Testis (tissue), 3 donors: ENCODE measurements around the gene ARL10. TPM values are rescaled to one million over a fixed set of nuclear protein-coding genes. Genes with fewer than 3 reads are reported as not detected.

ENCODE experiments used
- DNase-seq: peaks from one replicate; pipeline ENCODE4 v3.0.0-alpha.2; 2019
- H3K27ac ChIP-seq, 2 donors: fragments of 200-600 bp; sonication (generic); one replicate each; pipeline ENCODE4 v1.5.1; 2019
- H3K27me3 ChIP-seq: fragments of 200-600 bp; sonication (generic); one replicate; pipeline ENCODE4 v1.5.1; 2019
- H3K36me3 ChIP-seq: fragments of 200-600 bp; sonication (generic); one replicate; pipeline ENCODE4 v1.5.1; 2017; ENCODE audit warnings: low read depth; ENCODE audit errors: missing control alignments
- H3K4me1 ChIP-seq: fragments of 200-600 bp; sonication (generic); one replicate; pipeline ENCODE4 v1.5.1; 2019
- H3K4me3 ChIP-seq, 2 donors: fragments of 200-600 bp; sonication (generic); one replicate each; pipeline ENCODE4 v1.5.1; 2017 to 2019
- H3K9me3 ChIP-seq: fragments of 200-600 bp; sonication (generic); one replicate; pipeline ENCODE4 v1.5.1; 2017
- POLR2A ChIP-seq: fragments of 450-650 bp; IDR thresholded peaks from one replicate; pipeline ENCODE4 v1.6.1; 2017; ENCODE audit warnings: antibody characterized with exemption, mild to moderate bottlenecking, moderate library complexity
- WGBS, 2 donors: methylation state at CpG; one replicate each; pipeline ENCODE4 v1.1.5; 2018; 5-methylcytosine and 5-hydroxymethylcytosine counted together
- intact Hi-C: fragments of 100-400 bp; cut with DNase I; formaldehyde crosslinking; loops from one replicate; pipeline ENCODE4 v1.15.1; 2023; ENCODE audit warnings: low total_unique reads
- polyA plus RNA-seq: library from polyadenylated mRNA; stranded (reverse); fragments of 350-450 nt; fragmentation: Illumina TruSeq; extraction: RNeasy Lipid Tissue Mini Kit (QIAGEN cat#74804); gene quantifications from one replicate; pipeline ENCODE4 v1.2.3, GENCODE V29; 2014; ENCODE audit warnings: low read depth, low replicate concordance; ENCODE audit not compliant: insufficient read depth
- total RNA-seq, 2 donors: library from RNA; depleted of rRNA; stranded (reverse); fragments of >200 nt; gene quantifications; one replicate each; pipeline ENCODE4 v1.2.3, GENCODE V29; 2016
- TF ChIP-seq, protein P1 (sequence below), 3 experiments: fragments of 450-650 bp in 2 of 3; fragments of 200-600 bp in 1 of 3; sonication (generic) in 1 of 3; IDR thresholded peaks; one replicate each; pipeline ENCODE4 v1.5.1; 2016 to 2019; ENCODE audit warnings: antibody characterized with exemption in 3 of 3, mild to moderate bottlenecking in 2 of 3, moderate library complexity in 1 of 3

Gene ARL10
- total and polyA plus RNA-seq, 3 donors from 2014 or later, result 5.8 to 8.9 (median 8.3) TPM

DNA sequence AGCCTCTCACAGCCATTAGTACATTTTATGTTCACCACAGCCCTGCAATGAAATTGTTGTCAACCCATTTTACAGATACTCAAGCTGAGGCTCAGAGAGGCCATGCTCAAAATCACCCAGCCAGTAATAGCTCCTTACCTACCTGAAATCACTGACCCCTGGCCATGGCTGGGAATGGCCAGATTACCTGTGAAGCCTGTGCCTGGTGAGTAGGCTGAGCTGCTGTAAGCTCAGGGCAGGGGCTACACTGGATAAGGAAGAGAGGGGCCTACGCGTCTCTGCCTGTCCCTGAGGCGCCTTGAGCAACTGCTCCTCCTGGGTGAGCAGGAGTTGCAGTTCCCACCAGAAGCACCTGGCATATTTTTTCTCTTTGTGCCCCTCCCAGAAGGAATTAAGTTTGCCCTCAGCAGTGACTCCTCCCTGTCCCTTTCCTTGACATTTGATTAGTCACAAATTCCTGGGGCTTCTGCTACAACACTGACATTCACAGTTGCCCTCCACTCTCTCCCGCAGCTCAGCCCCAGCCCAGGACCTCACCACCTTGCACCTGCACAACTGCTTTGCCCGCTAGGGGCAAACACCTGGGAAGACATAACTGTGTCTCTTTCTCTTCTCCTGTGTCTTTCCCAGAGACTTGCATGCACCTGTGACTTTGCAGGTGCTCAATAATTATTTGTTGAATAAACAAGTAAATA, 45.3 kb downstream of the ARL10 start:
- no peaks in the 10 kb centered on the region for H3K36me3 ChIP-seq
- no peaks in the 10 kb centered on the region for H3K27me3 ChIP-seq
- H3K27ac ChIP-seq, result no peak overlapping the region
- no peaks in the 10 kb centered on the region for H3K9me3 ChIP-seq
- H3K4me3 ChIP-seq, result no peak overlapping the region
- DNase-seq, result no peak
- peaks cover 34% of the 10 kb centered on the region for H3K4me1 ChIP-seq
- intact Hi-C loops, result loop anchor here (10.0 kb wide), 1 partner anchor 124 kb away; the partner anchor contains the start of gene RNF44
- 94 to 97% methylated on average over 3 to 5 of the region's 5 CpGs for WGBS, 2 donors
- TF ChIP-seq POLR2A, result no peak
- TF ChIP-seq, protein P1, sequence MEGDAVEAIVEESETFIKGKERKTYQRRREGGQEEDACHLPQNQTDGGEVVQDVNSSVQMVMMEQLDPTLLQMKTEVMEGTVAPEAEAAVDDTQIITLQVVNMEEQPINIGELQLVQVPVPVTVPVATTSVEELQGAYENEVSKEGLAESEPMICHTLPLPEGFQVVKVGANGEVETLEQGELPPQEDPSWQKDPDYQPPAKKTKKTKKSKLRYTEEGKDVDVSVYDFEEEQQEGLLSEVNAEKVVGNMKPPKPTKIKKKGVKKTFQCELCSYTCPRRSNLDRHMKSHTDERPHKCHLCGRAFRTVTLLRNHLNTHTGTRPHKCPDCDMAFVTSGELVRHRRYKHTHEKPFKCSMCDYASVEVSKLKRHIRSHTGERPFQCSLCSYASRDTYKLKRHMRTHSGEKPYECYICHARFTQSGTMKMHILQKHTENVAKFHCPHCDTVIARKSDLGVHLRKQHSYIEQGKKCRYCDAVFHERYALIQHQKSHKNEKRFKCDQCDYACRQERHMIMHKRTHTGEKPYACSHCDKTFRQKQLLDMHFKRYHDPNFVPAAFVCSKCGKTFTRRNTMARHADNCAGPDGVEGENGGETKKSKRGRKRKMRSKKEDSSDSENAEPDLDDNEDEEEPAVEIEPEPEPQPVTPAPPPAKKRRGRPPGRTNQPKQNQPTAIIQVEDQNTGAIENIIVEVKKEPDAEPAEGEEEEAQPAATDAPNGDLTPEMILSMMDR (IDR thresholded peaks at IDR 0.05), result no peak

DNA sequence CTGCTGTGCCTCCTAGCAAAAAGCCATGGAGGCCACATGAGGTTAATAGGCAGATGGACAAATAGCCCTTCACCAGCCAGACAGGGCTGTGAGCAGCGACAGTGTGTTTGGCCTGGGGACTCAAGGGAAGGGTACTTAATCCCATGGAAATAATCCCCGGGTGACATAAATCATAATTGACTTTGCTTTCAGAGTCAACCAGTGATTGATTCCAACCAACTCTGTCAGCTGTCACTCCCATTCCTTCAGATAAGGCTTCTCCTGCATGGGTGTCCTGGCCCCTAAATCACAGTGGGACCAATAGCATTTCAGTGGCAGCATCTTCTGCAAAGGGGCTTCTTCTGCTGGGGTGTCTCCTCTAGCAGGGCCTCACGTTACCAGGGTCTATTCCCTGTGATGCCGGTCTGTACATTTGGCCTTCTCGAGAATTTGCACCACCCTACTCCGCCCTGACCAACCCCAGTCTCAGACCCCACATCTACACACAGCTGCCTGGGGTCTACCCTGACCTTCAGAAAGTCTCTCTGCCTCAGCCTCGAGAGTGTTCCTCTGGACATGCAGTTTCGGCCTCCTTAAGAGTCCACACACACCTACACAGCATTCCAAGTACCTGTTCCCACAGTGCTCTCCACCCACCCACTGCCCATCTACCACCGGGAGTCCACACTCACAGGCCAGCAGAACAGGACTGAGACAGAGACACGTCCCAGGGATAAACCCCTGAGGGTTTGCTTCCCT, 47.4 kb downstream of the ARL10 start:
- intact Hi-C loops, result loop anchor here (10.0 kb wide), 1 partner anchor 122 kb away; the partner anchor contains the start of gene RNF44
- Histone ChIP-seq H3K4me1 (peaks cover 34% of the 10 kb centered on the region), H3K9me3 (no peaks in the 10 kb centered on the region), H3K27ac (peak overlapping the region; percentile 21 to 36), H3K36me3 (no peaks in the 10 kb centered on the region), H3K27me3 (no peaks in the 10 kb centered on the region), H3K4me3 (no peak overlapping the region)
- no peak for DNase-seq
- TF ChIP-seq POLR2A, result no peak
- TF ChIP-seq, protein P1 (IDR thresholded peaks at IDR 0.05), result no peak
- WGBS, 2 donors, result 72 to 80% methylated on average over 10 of the region's 10 CpGs

- WGBS, 2 donors, result 35 to 43% methylated on average over 2 of the region's 2 CpGs
- TF ChIP-seq POLR2A, result no peak
- TF ChIP-seq, protein P1 (IDR thresholded peaks at IDR 0.05), result no peak
- peaks cover 34% of the 10 kb centered on the region for H3K4me1 ChIP-seq
- H3K27ac ChIP-seq, result peak overlapping the region; percentile 21 to 36
- peak; percentile 80 for DNase-seq
- no peaks in the 10 kb centered on the region for H3K27me3 ChIP-seq
- H3K4me3 ChIP-seq, result no peak overlapping the region
- H3K36me3 ChIP-seq, result no peaks in the 10 kb centered on the region
- no peaks in the 10 kb centered on the region for H3K9me3 ChIP-seq
- intact Hi-C loops, result loop anchor here (10.0 kb wide), 1 partner anchor 122 kb away; the partner anchor contains the start of gene RNF44
Observed at GRCh38 chr5:176413255-176413565, 47.9 kb downstream of the ARL10 start.

DNA sequence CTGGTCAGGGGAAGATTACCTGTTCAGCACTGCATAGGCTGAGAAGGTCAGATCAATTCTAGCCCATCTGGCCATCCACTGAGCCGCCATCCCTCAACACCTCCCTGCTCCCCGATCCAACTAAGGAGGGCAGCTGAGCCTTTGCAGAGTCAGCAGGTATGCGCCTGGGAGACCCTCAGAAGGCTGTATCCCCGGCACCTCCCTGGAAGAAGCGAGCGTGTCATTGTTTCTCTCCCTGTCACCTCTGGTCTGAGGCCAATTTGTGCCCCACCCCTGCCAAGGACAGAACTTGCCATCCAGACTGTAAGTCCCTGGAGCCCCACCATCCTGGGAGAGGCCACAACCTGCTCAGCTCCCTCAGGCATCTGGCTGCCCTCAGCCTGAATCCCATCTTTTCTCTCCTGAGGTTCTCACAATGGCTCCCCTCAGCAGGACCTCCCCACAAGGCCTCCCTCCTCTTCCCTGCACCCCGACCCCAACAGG, 48.5 kb downstream of the ARL10 start:
- Histone ChIP-seq H3K27me3 (no peaks in the 10 kb centered on the region), H3K27ac (peak overlapping the region; percentile 21 to 25), H3K4me1 (peaks cover 34% of the 10 kb centered on the region), H3K36me3 (no peaks in the 10 kb centered on the region), H3K4me3 (no peak overlapping the region), H3K9me3 (no peaks in the 10 kb centered on the region)
- DNase-seq, result no peak
- WGBS, 2 donors, result 76 to 80% methylated on average over 4 to 7 of the region's 7 CpGs
- intact Hi-C loops, result loop anchor here (10.0 kb wide), 1 partner anchor 121 kb away; the partner anchor contains the start of gene RNF44
- no peak for TF ChIP-seq POLR2A
- TF ChIP-seq, protein P1 (IDR thresholded peaks at IDR 0.05), result no peak
